Nephron progenitor cell (in vitro differentiated cells): ENCODE results near the gene GNG2.

ENCODE experiments used
- DNase-seq: peaks from one replicate; pipeline ENCODE4 v3.0.0; 2021
- H3K27ac Mint-ChIP-seq: 2 replicates; pipeline ENCODE4 v1.8.0; 2021; ENCODE audit warnings: mild to moderate bottlenecking, moderate library complexity, mixed read lengths
- H3K27me3 Mint-ChIP-seq: 2 replicates; pipeline ENCODE4 v1.8.0; 2021; ENCODE audit warnings: mild to moderate bottlenecking, low read depth, mixed read lengths; ENCODE audit not compliant: poor library complexity
- H3K36me3 Mint-ChIP-seq: 2 replicates; pipeline ENCODE4 v1.8.0; 2021; ENCODE audit warnings: low read depth, mixed read lengths
- H3K4me1 Mint-ChIP-seq: 2 replicates; pipeline ENCODE4 v1.8.0; 2021; ENCODE audit warnings: mixed read lengths
- H3K4me3 Mint-ChIP-seq: 2 replicates; pipeline ENCODE4 v1.8.0; 2021; ENCODE audit warnings: mild to moderate bottlenecking, moderate library complexity, mixed read lengths
- H3K9me3 Mint-ChIP-seq: 2 replicates; pipeline ENCODE4 v1.8.0; 2021; ENCODE audit warnings: mild to moderate bottlenecking, moderate library complexity, mixed read lengths
- TF ChIP-seq, protein P1 (sequence below): fragments of 200-600 bp; sonication (generic); IDR thresholded peaks from 2 replicates; pipeline ENCODE4 v1.5.0; 2021; ENCODE audit warnings: antibody characterized with exemption

Gene GNG2

DNA sequence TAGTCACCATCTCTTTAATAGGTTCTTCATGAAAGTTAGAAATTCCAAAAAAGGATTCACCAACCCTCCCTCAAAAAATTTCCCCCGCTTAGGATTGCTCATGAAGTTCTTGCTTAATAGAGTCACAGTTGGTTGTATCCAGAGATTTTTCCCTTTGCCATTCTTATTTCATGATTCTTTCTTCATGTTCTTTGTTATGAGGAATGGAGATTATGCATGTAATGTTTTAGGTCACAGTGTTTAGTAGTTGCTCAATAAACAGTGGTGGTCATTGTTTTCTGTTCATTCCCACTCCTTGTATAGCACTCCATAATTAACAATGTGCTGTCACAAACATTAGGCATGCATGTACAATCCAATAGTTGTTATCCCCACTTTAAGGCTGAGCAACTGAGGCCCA lies 77.7 kb downstream of the GNG2 start:
- no peak for DNase-seq
- H3K27me3 Mint-ChIP-seq: no peaks in the 10 kb centered on the region
- H3K36me3 Mint-ChIP-seq: peaks cover 5% of the 10 kb centered on the region
- H3K27ac Mint-ChIP-seq: no peak overlapping the region
- peaks cover 4% of the 10 kb centered on the region for H3K4me1 Mint-ChIP-seq
- TF ChIP-seq, protein P1, sequence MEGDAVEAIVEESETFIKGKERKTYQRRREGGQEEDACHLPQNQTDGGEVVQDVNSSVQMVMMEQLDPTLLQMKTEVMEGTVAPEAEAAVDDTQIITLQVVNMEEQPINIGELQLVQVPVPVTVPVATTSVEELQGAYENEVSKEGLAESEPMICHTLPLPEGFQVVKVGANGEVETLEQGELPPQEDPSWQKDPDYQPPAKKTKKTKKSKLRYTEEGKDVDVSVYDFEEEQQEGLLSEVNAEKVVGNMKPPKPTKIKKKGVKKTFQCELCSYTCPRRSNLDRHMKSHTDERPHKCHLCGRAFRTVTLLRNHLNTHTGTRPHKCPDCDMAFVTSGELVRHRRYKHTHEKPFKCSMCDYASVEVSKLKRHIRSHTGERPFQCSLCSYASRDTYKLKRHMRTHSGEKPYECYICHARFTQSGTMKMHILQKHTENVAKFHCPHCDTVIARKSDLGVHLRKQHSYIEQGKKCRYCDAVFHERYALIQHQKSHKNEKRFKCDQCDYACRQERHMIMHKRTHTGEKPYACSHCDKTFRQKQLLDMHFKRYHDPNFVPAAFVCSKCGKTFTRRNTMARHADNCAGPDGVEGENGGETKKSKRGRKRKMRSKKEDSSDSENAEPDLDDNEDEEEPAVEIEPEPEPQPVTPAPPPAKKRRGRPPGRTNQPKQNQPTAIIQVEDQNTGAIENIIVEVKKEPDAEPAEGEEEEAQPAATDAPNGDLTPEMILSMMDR: no peak
- H3K4me3 Mint-ChIP-seq: no peak overlapping the region
- H3K9me3 Mint-ChIP-seq: no peaks in the 10 kb centered on the region

DNA sequence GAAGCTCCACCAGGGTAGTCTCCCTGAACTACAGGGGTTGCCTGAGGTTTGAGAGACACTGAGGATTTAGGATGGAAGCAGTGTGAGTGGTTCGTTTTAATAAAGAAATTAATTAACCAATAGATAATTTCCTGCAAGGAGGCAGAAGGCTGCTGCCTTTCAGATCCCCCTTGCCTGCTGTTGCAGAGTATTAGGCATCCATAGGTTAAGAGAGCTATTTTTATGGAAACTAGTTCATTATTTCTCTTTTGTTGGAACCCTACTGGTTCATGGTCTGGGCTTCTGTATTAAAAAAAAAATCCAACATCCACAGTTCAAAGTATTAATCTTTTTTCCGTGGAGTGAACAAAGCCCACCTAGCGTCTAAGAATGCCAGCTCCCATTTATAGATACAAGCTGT lies 78.4 kb downstream of the GNG2 start:
- no peak for DNase-seq
- Mint-ChIP-seq H3K4me1 (peaks cover 4% of the 10 kb centered on the region), H3K4me3 (no peak overlapping the region), H3K27me3 (no peaks in the 10 kb centered on the region), H3K9me3 (no peaks in the 10 kb centered on the region), H3K27ac (no peak overlapping the region), H3K36me3 (peaks cover 6% of the 10 kb centered on the region)
- TF ChIP-seq, protein P1: no peak

DNA sequence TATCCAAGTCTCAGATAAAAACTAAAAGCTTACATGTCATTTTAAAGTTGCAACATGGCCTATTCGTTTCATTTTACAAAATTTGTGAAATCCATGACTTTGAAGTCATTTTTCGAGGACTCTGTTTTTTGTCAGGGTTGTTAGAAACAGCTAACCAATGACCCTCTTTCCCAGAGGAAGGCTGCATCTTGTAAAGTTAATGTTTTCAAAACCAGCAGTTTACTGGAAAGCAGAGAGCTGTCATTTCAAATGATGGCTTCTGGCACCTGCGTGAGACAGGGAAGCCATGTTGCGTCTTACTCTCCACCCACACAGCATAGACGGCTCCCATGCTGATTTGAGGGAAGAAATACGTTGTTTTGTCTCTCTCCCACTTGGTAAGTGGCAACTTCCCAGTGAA lies 78.8 kb downstream of the GNG2 start:
- Mint-ChIP-seq H3K4me1 (peaks cover 4% of the 10 kb centered on the region), H3K27ac (no peak overlapping the region), H3K27me3 (no peaks in the 10 kb centered on the region), H3K4me3 (no peak overlapping the region), H3K36me3 (peaks cover 5% of the 10 kb centered on the region), H3K9me3 (no peaks in the 10 kb centered on the region)
- DNase-seq: no peak
- TF ChIP-seq, protein P1: no peak

DNA sequence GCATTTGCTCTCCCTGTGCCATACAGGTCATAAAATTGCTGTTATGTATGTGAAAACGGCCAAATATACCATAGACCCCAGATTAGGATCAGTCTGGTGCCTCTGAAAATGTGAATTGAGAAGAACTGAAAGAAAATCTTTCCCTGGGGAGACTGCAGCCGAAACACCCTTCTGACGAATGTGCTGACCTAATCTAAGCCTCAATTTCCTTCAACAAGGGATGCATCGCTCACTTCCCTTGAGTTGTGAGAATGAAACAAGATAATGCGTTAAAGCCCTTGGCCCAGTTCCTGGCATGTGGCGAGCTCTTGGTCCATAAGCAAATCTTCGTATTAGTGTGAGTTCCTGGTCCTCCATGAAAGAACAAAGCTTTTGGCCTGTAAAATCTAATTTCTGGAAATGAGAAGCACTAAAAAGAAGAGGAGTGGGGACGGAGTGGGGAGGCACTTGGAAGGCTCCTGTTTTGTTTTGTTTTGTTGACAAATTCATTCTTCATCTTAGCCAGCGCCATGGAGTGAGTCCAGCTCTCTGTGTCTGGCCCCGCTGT lies 79.4 kb downstream of the GNG2 start:
- Mint-ChIP-seq H3K4me3 (no peak overlapping the region), H3K27me3 (no peaks in the 10 kb centered on the region), H3K36me3 (peaks cover 7% of the 10 kb centered on the region), H3K27ac (no peak overlapping the region), H3K9me3 (peaks cover 1% of the 10 kb centered on the region), H3K4me1 (peaks cover 4% of the 10 kb centered on the region)
- TF ChIP-seq, protein P1: no peak
- no peak for DNase-seq

DNA sequence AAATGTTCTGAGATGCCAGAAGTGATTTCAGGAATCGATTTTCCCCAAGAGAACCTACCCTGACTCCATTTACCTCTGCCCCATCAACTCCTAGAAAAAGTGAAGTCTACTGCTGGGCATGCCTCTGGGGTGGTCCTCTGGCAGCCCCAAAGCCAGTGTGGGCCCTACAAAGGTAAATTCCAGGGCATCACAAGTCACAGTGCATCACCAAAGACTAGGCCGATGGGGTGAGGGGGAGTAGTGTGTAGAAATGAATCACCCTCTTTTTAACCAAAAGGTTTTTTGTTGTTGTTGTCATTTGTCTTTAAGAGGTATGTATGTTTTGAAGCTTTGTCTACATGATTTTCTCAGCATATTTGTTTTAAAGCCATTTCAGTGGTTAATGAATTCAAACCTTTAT lies 82.6 kb downstream of the GNG2 start:
- Mint-ChIP-seq H3K27ac (no peak overlapping the region), H3K4me3 (no peak overlapping the region), H3K4me1 (peaks cover 4% of the 10 kb centered on the region), H3K36me3 (peaks cover 33% of the 10 kb centered on the region), H3K27me3 (no peaks in the 10 kb centered on the region), H3K9me3 (peaks cover 25% of the 10 kb centered on the region)
- no peak for DNase-seq
- TF ChIP-seq, protein P1: no peak

DNA sequence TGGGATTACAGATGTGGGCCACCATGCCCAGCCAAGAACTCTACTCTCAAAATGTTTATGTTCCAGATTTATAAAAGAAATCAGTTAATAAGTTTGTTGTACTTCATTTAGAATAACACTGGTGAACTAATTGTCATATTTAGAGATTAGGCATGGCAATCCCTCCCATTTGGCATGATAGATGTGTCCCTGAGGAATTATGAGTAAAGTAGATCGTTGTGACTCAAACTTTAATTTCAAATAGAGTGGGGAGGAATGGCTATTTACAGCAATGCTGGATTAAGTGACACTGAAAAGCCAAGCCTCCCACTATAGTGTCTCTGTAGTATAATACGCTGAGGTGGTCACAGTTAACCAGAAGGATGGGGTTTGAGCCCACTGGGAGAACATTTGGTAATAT lies 89.6 kb downstream of the GNG2 start:
- Mint-ChIP-seq H3K27me3 (no peaks in the 10 kb centered on the region), H3K4me1 (no peaks in the 10 kb centered on the region), H3K9me3 (peaks cover 29% of the 10 kb centered on the region), H3K4me3 (no peak overlapping the region), H3K27ac (no peak overlapping the region), H3K36me3 (peaks cover 57% of the 10 kb centered on the region)
- TF ChIP-seq, protein P1: no peak
- no peak for DNase-seq
